SKM-1 (cell line): ENCODE results near the gene SLC18A3.

Experiments
- DNase-seq: peaks from one replicate; lab custom pipeline; 2025; ENCODE audit not compliant: unreplicated experiment; lab: John Stamatoyannopoulos, UW

Gene SLC18A3

GRCh38 chr10:49649936-49650723 lies 40.0 kb downstream of the SLC18A3 start:
- DNase-seq = no peak

GRCh38 chr10:49650724-49651034 lies 40.6 kb downstream of the SLC18A3 start:
- no peak for DNase-seq

DNA sequence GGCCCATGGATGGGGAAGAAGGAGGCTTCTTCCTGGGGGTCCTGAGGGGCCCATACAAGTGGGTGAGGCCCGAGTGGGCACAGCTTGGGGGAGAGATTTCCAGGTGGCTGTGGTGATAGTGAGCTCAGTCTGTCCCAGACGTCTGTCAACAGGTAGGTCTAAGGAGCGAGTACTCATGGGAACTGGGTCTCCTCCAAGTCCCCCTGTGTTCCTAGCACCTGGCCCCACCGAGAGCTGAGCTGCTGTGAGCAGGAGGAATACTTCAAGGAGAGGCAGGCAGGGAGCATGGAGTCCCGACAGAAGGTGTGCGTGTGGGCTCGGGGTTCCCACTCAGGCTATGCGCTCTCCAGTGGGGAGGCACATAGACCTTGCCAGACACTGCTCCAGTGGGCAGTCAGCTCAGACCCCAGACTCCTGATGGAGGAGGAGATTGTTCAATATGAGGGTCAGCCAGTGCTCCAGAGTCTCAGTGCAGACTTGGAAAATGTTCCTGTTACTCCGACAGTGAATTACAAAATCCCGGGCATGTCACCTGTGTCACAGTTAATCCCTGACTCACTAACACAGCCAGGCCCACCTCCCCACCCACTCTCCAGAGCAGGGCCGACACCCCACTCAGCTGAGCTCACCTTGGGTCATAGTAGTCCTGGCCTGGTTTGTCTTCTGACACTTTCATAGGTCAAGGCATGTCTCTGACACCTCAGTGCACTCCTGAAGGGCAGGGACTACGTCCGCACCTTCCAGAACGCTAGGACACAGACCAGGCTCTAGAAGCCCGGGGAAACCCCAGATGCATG lies 41.1 kb downstream of the SLC18A3 start:
- no peak for DNase-seq

- no peak for DNase-seq
Measured at GRCh38 chr10:49651917-49652316, 41.8 kb downstream of the SLC18A3 start.

- DNase-seq = no peak
Measured at GRCh38 chr10:49652421-49653272, 42.5 kb downstream of the SLC18A3 start.

GRCh38 chr10:49653273-49653929 lies 43.3 kb downstream of the SLC18A3 start:
- DNase-seq = no peak

- DNase-seq = no peak
Measured at GRCh38 chr10:49654036-49654693, 44.1 kb downstream of the SLC18A3 start.

DNA sequence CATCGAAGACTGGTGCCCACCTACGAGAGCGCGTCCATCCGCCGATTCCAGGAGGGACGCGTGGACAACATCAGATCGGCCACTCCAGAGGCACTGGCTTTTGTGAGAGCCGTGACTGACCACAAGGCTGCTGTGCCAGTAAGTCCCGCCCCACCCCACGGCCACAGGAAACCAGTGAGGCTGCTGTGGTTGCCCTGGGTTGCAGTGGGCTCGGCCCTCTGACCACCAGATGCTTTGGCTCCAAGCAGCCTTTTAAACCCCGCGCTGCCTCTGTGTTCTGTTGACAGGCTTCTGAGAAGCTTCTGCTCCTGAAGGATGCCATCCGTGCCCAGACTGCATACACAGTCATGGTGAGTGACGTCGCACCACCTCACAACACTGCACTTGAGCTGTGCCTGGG lies 45.0 kb downstream of the SLC18A3 start:
- no peak for DNase-seq

DNA sequence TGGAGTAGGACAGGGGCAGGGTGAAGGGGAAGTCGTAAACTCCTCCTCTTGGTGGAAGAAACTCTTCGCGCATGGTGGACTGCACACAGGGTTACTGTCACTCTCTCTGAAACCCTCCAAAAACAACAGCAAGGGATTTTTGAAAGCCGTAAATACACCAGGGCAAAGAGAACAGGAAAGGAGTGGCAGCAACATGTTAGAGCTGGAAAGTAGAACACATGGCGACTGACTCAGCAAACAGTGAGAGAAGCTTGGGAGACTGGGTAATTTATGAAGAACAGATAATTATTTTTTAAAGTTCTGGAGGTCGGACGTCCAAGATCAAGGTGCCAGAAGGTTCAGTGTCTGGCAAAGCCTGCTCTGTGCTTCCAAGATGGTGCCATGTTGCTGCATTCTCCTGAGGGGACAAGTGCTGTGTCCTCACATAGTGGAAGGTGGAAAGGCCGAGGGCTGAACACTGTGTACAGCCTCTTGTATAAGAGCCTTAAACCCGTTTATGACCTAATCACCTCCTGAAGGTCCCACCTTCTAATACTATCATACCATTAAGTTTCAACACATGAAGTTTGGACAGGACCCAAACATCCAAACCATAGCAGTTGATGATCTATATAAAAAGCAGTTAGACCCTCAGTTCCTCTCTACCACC lies 46.9 kb downstream of the SLC18A3 start:
- DNase-seq = no peak

GRCh38 chr10:49657606-49658005 lies 47.5 kb downstream of the SLC18A3 start:
- no peak for DNase-seq

GRCh38 chr10:49661140-49661856 lies 51.2 kb downstream of the SLC18A3 start:
- DNase-seq = no peak
